Psoas muscle (tissue), 8 donors: ENCODE measurements around the gene RIN3. TPM values are rescaled to one million over a fixed set of nuclear protein-coding genes. Genes with fewer than 3 reads are reported as not detected.
"Not testable (repeated sequence)": the region's sequence is repeated elsewhere in the genome, so short reads cannot be mapped to it uniquely, and the experiment has no call there.

Source experiments
- ATAC-seq, 4 donors: fragments of 200-7000 bp; cut with Tn5 transposase; one replicate each; pipeline ENCODE4 v1.9.1; 2020; ENCODE audit warnings: moderate library complexity in 3 of 4, mild to moderate bottlenecking in 2 of 4
- DNase-seq, 2 donors: peaks; one replicate each; pipeline ENCODE4 v3.0.0-alpha.2; 2020
- H3K27ac ChIP-seq: fragments of 200-600 bp; one replicate; pipeline ENCODE4 v1.8.0; 2022
- H3K27me3 ChIP-seq, 3 donors: fragments of 200-600 bp in 1 of 3; one replicate each; pipeline versions ENCODE4 v1.6.1 to v1.8.0; 2013 to 2022; ENCODE audit warnings: low read length in 2 of 3, mild to moderate bottlenecking in 2 of 3, moderate library complexity in 1 of 3; ENCODE audit not compliant: insufficient read depth in 3 of 3
- H3K36me3 ChIP-seq, 2 donors: fragments of 200-600 bp in 1 of 2; one replicate each; pipeline versions ENCODE4 v1.6.1 to v1.8.0; 2013 to 2022; ENCODE audit warnings: low read depth in 1 of 2, mild to moderate bottlenecking in 1 of 2, moderate library complexity in 1 of 2; ENCODE audit not compliant: insufficient read depth in 1 of 2
- H3K4me1 ChIP-seq: fragments of 200-600 bp; one replicate; pipeline ENCODE4 v1.8.0; 2022
- H3K4me3 ChIP-seq: fragments of 200-600 bp; one replicate; pipeline ENCODE4 v1.8.0; 2022; ENCODE audit warnings: mild to moderate bottlenecking
- H3K9me3 ChIP-seq: fragments of 200-600 bp; one replicate; pipeline ENCODE4 v1.8.0; 2022
- WGBS, 3 donors: extraction: QIAGEN DNeasy Blood & Tissue Kit; methylation state at CpG; one replicate each; pipeline versions ENCODE4 v1.1.6 to v1.1.7; 2013; 5-methylcytosine and 5-hydroxymethylcytosine counted together
- intact Hi-C, 2 donors: fragments of 100-400 bp; cut with DNase I; formaldehyde crosslinking; loops; one replicate each; pipeline versions ENCODE4 v1.11.0 to v1.14.2; 2022
- polyA plus RNA-seq, 3 donors: library from polyadenylated mRNA; stranded (reverse); fragments of 200-250 nt; gene quantifications; one replicate each; pipeline ENCODE4 v1.2.3, GENCODE V29; 2013
- total RNA-seq, 4 donors: library from RNA; stranded (reverse); fragmentation: NEBNext Ultra II Directional in 2 of 4; extraction: Animal tissue kit (Norgen Biotek cat#: 25700) in 2 of 4; gene quantifications; one replicate each; pipeline versions ENCODE4 v1.2.1 to v1.2.4, GENCODE V29; 2021 to 2023
- TF ChIP-seq, protein P1 (sequence below): fragments of 200-600 bp; IDR thresholded peaks from one replicate; pipeline ENCODE4 v1.8.0; 2022; ENCODE audit warnings: antibody characterized with exemption
- donor health status: healthy with polysubstance abuse.
- donor health status: DM: no; HTN: no; CAD: no; lungs with moderate emphysema.
- donor health status: Bipolar disorder and iron deficiency.
- donor health status: healthy.
- donor health status: DM: yes; HTN: yes; CAD: no.
- donor health status: DM: no; HTN: no; CAD: no.
- donor health status: DM: no; HTN: no; CAD: no.
- donor health status: DM: yes; HTN: yes; CAD: no.

RIN3 gene
- total and polyA plus RNA-seq, 7 donors: 1.2 to 8.7 (median 3.8) TPM

DNA sequence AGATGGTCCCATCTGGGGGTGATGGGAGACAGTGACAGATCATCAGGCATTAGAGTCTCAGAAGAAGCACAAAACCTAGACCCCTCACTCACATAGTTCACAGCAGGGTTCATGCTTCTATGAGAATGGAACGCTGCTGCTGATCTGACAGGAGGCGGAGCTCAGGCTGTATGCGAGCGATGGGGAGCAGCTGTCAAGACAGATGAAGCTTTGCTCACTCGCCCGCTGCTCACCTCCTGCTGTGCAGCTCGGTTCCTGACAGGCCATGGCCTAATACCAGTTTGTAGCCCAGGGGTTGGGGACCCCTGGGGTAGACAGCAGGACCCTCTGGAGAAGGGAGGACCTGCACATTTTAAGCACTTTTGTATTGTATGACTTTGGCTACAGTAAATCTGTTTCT lies 123.6 kb downstream of the RIN3 start:
- DNase-seq: no peak
- ATAC-seq: no peak
- Histone ChIP-seq H3K4me3 (no peak overlapping the region), H3K27me3 (no peaks in the 10 kb centered on the region), H3K9me3 (no peaks in the 10 kb centered on the region), H3K36me3 (no peaks in the 10 kb centered on the region), H3K4me1 (no peaks in the 10 kb centered on the region), H3K27ac (no peak overlapping the region)
- TF ChIP-seq, protein P1, sequence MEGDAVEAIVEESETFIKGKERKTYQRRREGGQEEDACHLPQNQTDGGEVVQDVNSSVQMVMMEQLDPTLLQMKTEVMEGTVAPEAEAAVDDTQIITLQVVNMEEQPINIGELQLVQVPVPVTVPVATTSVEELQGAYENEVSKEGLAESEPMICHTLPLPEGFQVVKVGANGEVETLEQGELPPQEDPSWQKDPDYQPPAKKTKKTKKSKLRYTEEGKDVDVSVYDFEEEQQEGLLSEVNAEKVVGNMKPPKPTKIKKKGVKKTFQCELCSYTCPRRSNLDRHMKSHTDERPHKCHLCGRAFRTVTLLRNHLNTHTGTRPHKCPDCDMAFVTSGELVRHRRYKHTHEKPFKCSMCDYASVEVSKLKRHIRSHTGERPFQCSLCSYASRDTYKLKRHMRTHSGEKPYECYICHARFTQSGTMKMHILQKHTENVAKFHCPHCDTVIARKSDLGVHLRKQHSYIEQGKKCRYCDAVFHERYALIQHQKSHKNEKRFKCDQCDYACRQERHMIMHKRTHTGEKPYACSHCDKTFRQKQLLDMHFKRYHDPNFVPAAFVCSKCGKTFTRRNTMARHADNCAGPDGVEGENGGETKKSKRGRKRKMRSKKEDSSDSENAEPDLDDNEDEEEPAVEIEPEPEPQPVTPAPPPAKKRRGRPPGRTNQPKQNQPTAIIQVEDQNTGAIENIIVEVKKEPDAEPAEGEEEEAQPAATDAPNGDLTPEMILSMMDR: no peak
- intact Hi-C loops: no loop called here
- WGBS, 3 donors: 46 to 64% (median 48%) methylated on average over 7 of the region's 7 CpGs

DNA sequence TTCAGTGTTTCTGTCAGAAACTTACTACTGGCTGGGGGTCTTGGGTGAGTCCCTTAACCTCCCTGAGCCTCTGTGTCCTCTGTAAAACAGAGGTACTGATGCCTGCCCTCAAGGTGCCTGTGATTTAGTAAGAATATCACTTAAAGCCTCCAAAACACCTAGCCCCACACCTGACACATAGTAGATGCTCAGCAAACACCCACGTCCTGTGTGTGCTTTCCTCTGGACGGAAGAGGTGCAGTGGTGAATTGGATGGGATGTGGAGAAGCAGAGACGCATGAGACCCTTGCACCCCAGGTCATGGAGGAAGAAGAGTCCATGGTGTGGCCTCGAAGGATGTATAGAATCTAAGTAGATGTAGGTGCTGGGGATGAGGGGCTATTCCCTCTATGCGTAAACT lies 124.3 kb downstream of the RIN3 start:
- WGBS, 3 donors: 91 to 97% (median 97%) methylated on average over 5 of the region's 5 CpGs
- no peak for DNase-seq
- Histone ChIP-seq H3K9me3 (no peaks in the 10 kb centered on the region), H3K36me3 (no peaks in the 10 kb centered on the region), H3K4me1 (no peaks in the 10 kb centered on the region), H3K27ac (no peak overlapping the region), H3K27me3 (no peaks in the 10 kb centered on the region), H3K4me3 (no peak overlapping the region)
- no peak for ATAC-seq
- intact Hi-C loops: no loop called here
- TF ChIP-seq, protein P1: no peak

DNA sequence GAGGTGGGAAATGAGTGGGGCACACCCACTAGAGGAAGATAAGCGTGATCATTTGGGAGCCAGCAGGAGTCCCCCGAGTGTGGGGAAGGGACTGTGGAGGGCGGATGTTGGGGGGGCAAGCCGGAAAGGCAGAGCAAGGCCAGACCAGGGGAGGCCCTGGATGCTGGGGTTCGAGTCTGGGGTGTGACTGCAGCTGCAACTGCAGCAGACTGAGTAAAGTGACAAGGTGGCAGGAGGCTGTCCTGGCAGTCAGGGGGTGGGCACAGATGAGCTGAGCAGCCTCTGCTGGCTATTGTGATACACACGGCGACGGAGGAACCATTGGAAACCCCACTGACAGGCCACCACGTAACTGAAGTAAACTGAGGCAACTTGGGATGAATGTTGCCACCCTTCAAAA lies 124.7 kb downstream of the RIN3 start:
- H3K27me3 ChIP-seq: no peaks in the 10 kb centered on the region
- H3K9me3 ChIP-seq: no peaks in the 10 kb centered on the region
- DNase-seq (no peak), ATAC-seq (no peak)
- TF ChIP-seq, protein P1: no peak
- H3K36me3 ChIP-seq: no peaks in the 10 kb centered on the region
- 86 to 95% (median 93%) methylated on average over 9 of the region's 9 CpGs for WGBS, 3 donors
- H3K27ac ChIP-seq: no peak overlapping the region
- H3K4me3 ChIP-seq: no peak overlapping the region
- intact Hi-C loops: no loop called here
- no peaks in the 10 kb centered on the region for H3K4me1 ChIP-seq

DNA sequence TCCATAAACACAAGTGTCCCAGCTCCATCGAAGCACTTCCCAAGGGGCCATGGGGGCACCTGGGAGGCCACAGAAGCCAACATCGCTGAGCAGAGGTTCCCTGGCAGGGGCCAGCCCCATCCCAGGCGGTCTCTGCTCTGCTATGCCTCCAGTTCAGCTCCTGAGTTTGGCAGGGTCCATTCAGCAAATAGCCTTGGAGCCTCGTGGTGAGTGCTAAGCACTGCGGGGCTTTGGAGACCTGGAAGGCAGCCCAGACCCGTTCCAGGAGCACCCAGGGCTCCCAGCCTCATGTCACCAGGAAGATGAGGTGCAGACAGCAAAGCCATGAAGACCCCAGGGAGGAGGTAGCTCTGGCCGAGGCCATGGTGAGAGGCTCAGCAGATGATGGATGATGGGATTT lies 125.3 kb downstream of the RIN3 start:
- TF ChIP-seq, protein P1: no peak
- Histone ChIP-seq H3K27me3 (no peaks in the 10 kb centered on the region), H3K36me3 (no peaks in the 10 kb centered on the region), H3K9me3 (no peaks in the 10 kb centered on the region), H3K4me1 (no peaks in the 10 kb centered on the region), H3K4me3 (no peak overlapping the region), H3K27ac (no peak overlapping the region)
- ATAC-seq: no peak
- 32 to 39% (median 33%) methylated on average over 7 of the region's 7 CpGs for WGBS, 3 donors
- intact Hi-C loops: no loop called here
- no peak for DNase-seq

DNA sequence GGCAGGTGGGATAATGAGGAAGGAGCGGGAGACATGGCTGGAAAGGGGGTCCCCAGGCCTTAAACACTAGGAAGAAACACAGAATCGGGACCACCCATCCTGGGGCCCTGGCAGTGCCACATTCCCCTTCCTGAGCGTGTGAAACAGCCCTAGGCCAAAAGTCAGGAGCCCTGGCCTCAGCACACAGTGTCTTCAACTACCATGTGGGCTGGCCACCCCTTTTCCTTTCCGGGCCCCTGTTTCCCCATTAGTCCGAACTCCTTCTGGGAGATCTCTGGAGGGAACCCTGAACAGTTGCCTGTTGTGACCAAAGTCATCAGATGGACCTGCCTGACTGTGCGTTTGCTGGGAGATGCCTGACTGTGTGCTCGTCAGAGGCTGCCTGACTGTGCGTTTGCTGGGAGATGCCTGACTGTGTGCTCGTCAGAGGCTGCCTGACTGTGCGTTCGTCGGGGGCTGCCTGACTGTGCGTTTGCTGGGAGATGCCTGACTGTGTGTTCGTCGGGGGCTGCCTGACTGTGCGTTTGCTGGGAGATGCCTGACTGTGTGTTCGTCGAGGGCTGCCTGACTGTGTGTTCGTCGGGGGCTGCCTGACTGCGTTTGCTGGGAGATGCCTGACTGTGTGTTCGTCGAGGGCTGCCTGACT lies 126.0 kb downstream of the RIN3 start:
- H3K27ac ChIP-seq: not testable (repeated sequence)
- WGBS, 3 donors: 90 to 95% (median 92%) methylated on average over 23 of the region's 23 CpGs
- intact Hi-C loops: loop anchor here in 1 of 2 donors (2.0 kb wide), 1 partner anchor 61 kb away; no protein-coding TSS in a partner anchor

More for the DNA sequence above, 126.0 kb downstream of the RIN3 start:
- not testable (repeated sequence) for H3K27me3 ChIP-seq, H3K4me3 ChIP-seq, ATAC-seq, H3K9me3 ChIP-seq, H3K36me3 ChIP-seq, H3K4me1 ChIP-seq, DNase-seq
